Skeletal muscle satellite cell (primary cell): ENCODE data around the gene KLK15.

Experiments used
- H3K27me3 ChIP-seq: 2 replicates; pipeline ENCODE4 v1.7.0; 2013; ENCODE audit warnings: low read length; ENCODE audit not compliant: control insufficient read depth, insufficient read depth
- H3K36me3 ChIP-seq: 2 replicates; pipeline ENCODE4 v1.7.0; 2013; ENCODE audit warnings: mild to moderate bottlenecking, control low read depth, low read length; ENCODE audit not compliant: insufficient read depth
- H3K4me1 ChIP-seq: 2 replicates; pipeline ENCODE4 v1.7.0; 2013; ENCODE audit warnings: low read length; ENCODE audit not compliant: control insufficient read depth, insufficient read depth
- H3K4me2 ChIP-seq: 2 replicates; pipeline ENCODE4 v1.7.0; 2013; ENCODE audit warnings: mild to moderate bottlenecking, low read length
- H3K4me3 ChIP-seq: 2 replicates; pipeline ENCODE4 v1.7.0; 2013; ENCODE audit warnings: low read length
- H3K9ac ChIP-seq: 2 replicates; pipeline ENCODE4 v1.7.0; 2013; ENCODE audit warnings: mild to moderate bottlenecking, low read depth, low read length, moderate library complexity
- H3K9me3 ChIP-seq: replicated peaks from 2 replicates; pipeline ENCODE4 v1.7.0; 2013; ENCODE audit warnings: mild to moderate bottlenecking, control low read depth, low read length

KLK15 gene

GRCh38 chr19:50799547-50799851, 33.9 kb downstream of the KLK15 start:
- Histone ChIP-seq H3K4me3 (no peak overlapping the region), H3K9ac (no peak overlapping the region), H3K27me3 (no peaks in the 10 kb centered on the region), H3K4me1 (peaks cover 13% of the 10 kb centered on the region), H3K4me2 (no peak overlapping the region), H3K36me3 (peaks cover 53% of the 10 kb centered on the region), H3K9me3 (no peaks in the 10 kb centered on the region)

- Histone ChIP-seq H3K27me3 (no peaks in the 10 kb centered on the region), H3K36me3 (peaks cover 53% of the 10 kb centered on the region), H3K4me1 (peaks cover 13% of the 10 kb centered on the region), H3K4me3 (no peak overlapping the region), H3K4me2 (no peak overlapping the region), H3K9me3 (no peaks in the 10 kb centered on the region), H3K9ac (no peak overlapping the region)
These were observed 34.5 kb downstream of the KLK15 start for GRCh38 chr19:50798659-50799546.

GRCh38 chr19:50797781-50798658, 35.4 kb downstream of the KLK15 start:
- Histone ChIP-seq H3K4me3 (no peak overlapping the region), H3K9ac (no peak overlapping the region), H3K9me3 (no peaks in the 10 kb centered on the region), H3K4me1 (peaks cover 11% of the 10 kb centered on the region), H3K36me3 (peaks cover 50% of the 10 kb centered on the region), H3K4me2 (no peak overlapping the region), H3K27me3 (no peaks in the 10 kb centered on the region)

GRCh38 chr19:50797429-50797780, 36.0 kb downstream of the KLK15 start:
- peaks cover 50% of the 10 kb centered on the region for H3K36me3 ChIP-seq
- H3K9me3 ChIP-seq = no peaks in the 10 kb centered on the region
- H3K27me3 ChIP-seq = no peaks in the 10 kb centered on the region
- no peak overlapping the region for H3K4me3 ChIP-seq
- H3K4me1 ChIP-seq = peaks cover 5% of the 10 kb centered on the region
- H3K4me2 ChIP-seq = no peak overlapping the region
- no peak overlapping the region for H3K9ac ChIP-seq

GRCh38 chr19:50796634-50797428, 36.5 kb downstream of the KLK15 start:
- H3K9me3 ChIP-seq = no peaks in the 10 kb centered on the region
- H3K27me3 ChIP-seq = no peaks in the 10 kb centered on the region
- no peak overlapping the region for H3K4me3 ChIP-seq
- H3K36me3 ChIP-seq = peaks cover 45% of the 10 kb centered on the region
- H3K9ac ChIP-seq = no peak overlapping the region
- no peak overlapping the region for H3K4me2 ChIP-seq
- no peaks in the 10 kb centered on the region for H3K4me1 ChIP-seq

GRCh38 chr19:50796128-50796633, 37.2 kb downstream of the KLK15 start:
- Histone ChIP-seq H3K4me1 (no peaks in the 10 kb centered on the region), H3K9me3 (no peaks in the 10 kb centered on the region), H3K9ac (no peak overlapping the region), H3K36me3 (peaks cover 43% of the 10 kb centered on the region), H3K27me3 (no peaks in the 10 kb centered on the region), H3K4me3 (no peak overlapping the region), H3K4me2 (no peak overlapping the region)

GRCh38 chr19:50795664-50796073, 37.7 kb downstream of the KLK15 start:
- no peaks in the 10 kb centered on the region for H3K27me3 ChIP-seq
- H3K36me3 ChIP-seq = peaks cover 38% of the 10 kb centered on the region
- H3K4me3 ChIP-seq = no peak overlapping the region
- H3K4me1 ChIP-seq = no peaks in the 10 kb centered on the region
- no peak overlapping the region for H3K4me2 ChIP-seq
- no peaks in the 10 kb centered on the region for H3K9me3 ChIP-seq
- H3K9ac ChIP-seq = no peak overlapping the region

- Histone ChIP-seq H3K4me3 (no peak overlapping the region), H3K4me1 (no peaks in the 10 kb centered on the region), H3K9ac (no peak overlapping the region), H3K27me3 (no peaks in the 10 kb centered on the region), H3K4me2 (no peak overlapping the region), H3K9me3 (no peaks in the 10 kb centered on the region), H3K36me3 (peaks cover 36% of the 10 kb centered on the region)
These were observed 38.3 kb downstream of the KLK15 start for GRCh38 chr19:50794876-50795663.

GRCh38 chr19:50794074-50794875, 39.1 kb downstream of the KLK15 start:
- Histone ChIP-seq H3K27me3 (no peaks in the 10 kb centered on the region), H3K4me1 (no peaks in the 10 kb centered on the region), H3K4me3 (no peak overlapping the region), H3K9ac (no peak overlapping the region), H3K4me2 (no peak overlapping the region), H3K36me3 (peaks cover 30% of the 10 kb centered on the region), H3K9me3 (no peaks in the 10 kb centered on the region)

GRCh38 chr19:50793558-50794065, 39.8 kb downstream of the KLK15 start:
- no peak overlapping the region for H3K4me2 ChIP-seq
- no peak overlapping the region for H3K4me3 ChIP-seq
- H3K9me3 ChIP-seq = no peaks in the 10 kb centered on the region

More at GRCh38 chr19:50793558-50794065, 39.8 kb downstream of the KLK15 start:
- Histone ChIP-seq H3K27me3 (no peaks in the 10 kb centered on the region), H3K9ac (no peak overlapping the region), H3K36me3 (peaks cover 24% of the 10 kb centered on the region), H3K4me1 (no peaks in the 10 kb centered on the region)
